Activated naive CD8-positive, alpha-beta T cell treated with anti-CD3 and anti-CD28 coated beads, Interleukin-2, amount 10 ng/mL, durations not matched to agents 7 days and 5 days (primary cell): ENCODE data around the gene GFOD1. TPM values are rescaled to one million over a fixed set of nuclear protein-coding genes. Genes with fewer than 3 reads are reported as not detected.

Source experiments
- ATAC-seq: fragments of 150-1000 bp; cut with Tn5 transposase; one replicate; pipeline ENCODE4 v1.10.0; 2021; ENCODE audit warnings: low read depth, moderate library complexity
- POLR2A ChIA-PET: fragments of 350-600 bp; sonication (Branson Sonifier 250); formaldehyde crosslinking; loops from one replicate; lab custom pipeline; 2021; ENCODE audit warnings: antibody characterized with exemption; lab: Charles Lee
- DNase-seq: peaks from one replicate; pipeline ENCODE4 v3.0.0; 2021
- H3K27ac Mint-ChIP-seq: one replicate; pipeline ENCODE4 v1.8.0; 2022; ENCODE audit warnings: mild to moderate bottlenecking, mixed read lengths
- H3K27me3 Mint-ChIP-seq: one replicate; pipeline ENCODE4 v1.8.0; 2022; ENCODE audit warnings: mild to moderate bottlenecking, moderate library complexity, mixed read lengths
- H3K36me3 Mint-ChIP-seq: one replicate; pipeline ENCODE4 v1.8.0; 2021; ENCODE audit warnings: mild to moderate bottlenecking, mixed read lengths
- H3K4me1 Mint-ChIP-seq: one replicate; pipeline ENCODE4 v1.8.0; 2021; ENCODE audit warnings: mixed read lengths
- H3K4me3 Mint-ChIP-seq: one replicate; pipeline ENCODE4 v1.8.0; 2022; ENCODE audit warnings: mild to moderate bottlenecking, moderate library complexity, mixed read lengths
- H3K9me3 Mint-ChIP-seq: one replicate; pipeline ENCODE4 v1.8.0; 2021; ENCODE audit warnings: mixed read lengths
- total RNA-seq, 2 experiments: library from RNA; stranded (reverse); gene quantifications; one replicate each; pipeline ENCODE4 v1.2.3, GENCODE V29; 2021

The GFOD1 gene
- total RNA-seq, 2 experiments from 2014 or later = 5.2 to 5.9 TPM

- no peaks in the 10 kb centered on the region for H3K27me3 Mint-ChIP-seq
- H3K4me3 Mint-ChIP-seq = no peak overlapping the region
- peaks cover 34% of the 10 kb centered on the region for H3K36me3 Mint-ChIP-seq
- H3K9me3 Mint-ChIP-seq = no peaks in the 10 kb centered on the region
- no peak for ATAC-seq
- peaks cover 13% of the 10 kb centered on the region for H3K4me1 Mint-ChIP-seq
- no peak for DNase-seq
- POLR2A ChIA-PET = no interaction called here
- no peak overlapping the region for H3K27ac Mint-ChIP-seq
Measured at GRCh38 chr6:13308332-13308731, 179.1 kb downstream of the GFOD1 start.

Other genes with a start within 250 kb of the GFOD1 start
- gene TBC1D7, start 159.1 kb downstream of the GFOD1 start, total RNA-seq = 10 to 100 TPM; 19.0 to 23.5 TPM
- 10 to 100 TPM; 15.9 to 16.3 TPM for gene SIRT5, start 87.0 kb upstream of the GFOD1 start, total RNA-seq
- gene NOL7, start 127.7 kb upstream of the GFOD1 start, total RNA-seq = 10 to 100 TPM; 54.0 to 55.5 TPM
- gene RANBP9, start 224.2 kb upstream of the GFOD1 start, total RNA-seq = 10 to 100 TPM; 55.3 to 56.3 TPM